Pancreas (tissue), 10 donors: Measurements from ENCODE around the gene C8A. TPM values are rescaled to one million over a fixed set of nuclear protein-coding genes. Genes with fewer than 3 reads are reported as not detected.
A peak's percentile ranks its signal among the peaks of the same experiment; 100 is the strongest.

Experiments
- ATAC-seq, 4 donors: fragments of 200-7000 bp; cut with Tn5 transposase; one replicate each; pipeline versions ENCODE4 v1.8.0 to v1.9.1; 2020; ENCODE audit warnings: mild to moderate bottlenecking in 4 of 4, moderate library complexity in 4 of 4
- DNase-seq, 6 donors: peaks; one replicate each; pipeline ENCODE4 v3.0.0-alpha.2; 2020
- FAIRE-seq: peaks from 2 replicates; lab custom pipeline; 2012; peaks lifted over from hg19 to GRCh38; lab: Jason Lieb, UNC
- H3K27ac ChIP-seq, 4 donors: fragments of 200-600 bp; sonication (generic); 1 replicate in 3 of 4; 2 replicates in 1 of 4; pipeline versions ENCODE4 v1.5.0 to v1.8.0; 2020
- H3K27me3 ChIP-seq, 4 donors: fragments of 200-600 bp; one replicate each; pipeline ENCODE4 v1.8.0; 2021
- H3K36me3 ChIP-seq, 3 donors: fragments of 200-600 bp; sonication (generic) in 1 of 3; one replicate each; pipeline versions ENCODE4 v1.5.0 to v1.8.0; 2020 to 2021
- H3K4me1 ChIP-seq, 3 donors: fragments of 200-600 bp; one replicate each; pipeline ENCODE4 v1.8.0; 2021
- H3K4me3 ChIP-seq, 4 donors: fragments of 200-600 bp; sonication (generic) in 2 of 4; one replicate each; pipeline versions ENCODE4 v1.5.0 to v1.8.0; 2020 to 2021
- H3K9me3 ChIP-seq, 4 donors: fragments of 200-600 bp; one replicate each; pipeline ENCODE4 v1.8.0; 2021
- CTCF ChIP-seq, 4 donors: fragments of 200-600 bp; sonication (generic) in 3 of 4; IDR thresholded peaks; one replicate each; pipeline versions ENCODE4 v1.5.0 to v1.8.0; 2021; ENCODE audit warnings: antibody characterized with exemption in 4 of 4
- WGBS, 2 donors: extraction: QIAGEN DNeasy Blood & Tissue Kit; methylation state at CpG; one replicate each; pipeline ENCODE4 v1.1.7; 2013; 5-methylcytosine and 5-hydroxymethylcytosine counted together
- intact Hi-C, 3 donors: fragments of 100-400 bp; cut with DNase I; formaldehyde crosslinking; loops; one replicate each; pipeline versions ENCODE4 v1.11.1 to v1.14.2; 2022
- polyA plus RNA-seq, 2 donors: library from polyadenylated mRNA; stranded (reverse); fragments of 200-250 nt; gene quantifications; one replicate each; pipeline ENCODE4 v1.2.3, GENCODE V29; 2013
- total RNA-seq, 6 donors: library from RNA; stranded (reverse); fragmentation: NEBNext Ultra II Directional in 4 of 6; extraction: Animal tissue kit (Norgen Biotek cat#: 25700) in 4 of 6; gene quantifications; one replicate each; pipeline versions ENCODE4 v1.2.1 to v1.2.4, GENCODE V29; 2021 to 2023
- donor health status: healthy with polysubstance abuse.
- donor health status: DM: no; HTN: no; CAD: no; lungs with moderate emphysema.
- donor health status: DM: no; HTN: no; CAD: no.
- donor health status: control.
- donor health status: control.
- donor health status: Bipolar disorder and iron deficiency.
- donor health status: DM: yes; HTN: yes; CAD: no.
- donor health status: DM: no; HTN: no; CAD: no.
- donor health status: DM: no; HTN: no; CAD: no.
- donor health status: DM: yes; HTN: yes; CAD: no.

C8A gene
- total RNA-seq (under 1 TPM in 4 of 6 donors, not detected in 2; 0.08 to 0.38 (median 0.11) TPM), polyA plus RNA-seq (not detected)

- FAIRE-seq (no peak), ATAC-seq (peak; percentile 79 to 98 (median 89)), DNase-seq (no peak)
- Histone ChIP-seq H3K9me3 (no peaks in the 10 kb centered on the region), H3K27ac (peak within 1 kb of the TSS in 1 of 4 donors; percentile 5), H3K27me3 (no peaks in the 10 kb centered on the region), H3K36me3 (no peaks in the 10 kb centered on the region), H3K4me3 (no peak within 1 kb of the TSS), H3K4me1 (peaks cover 0 to 30% (median 22%) of the 10 kb centered on the region in 3 donors)
- no peak for TF ChIP-seq CTCF (IDR thresholded peaks at IDR 0.05)
- intact Hi-C loops: no loop called here
- 10% methylated on average over 3 of the region's 3 CpGs for WGBS, 2 donors
These were observed at the start of gene C8A for GRCh38 chr1:56854521-56855099. Gene C8A, plus strand, starts transcription at chr1:56854797. Its CDS starts 105 bp downstream, at chr1:56854902.

GRCh38 chr1:56806804-56807203, 47.8 kb upstream of the C8A start:
- no peaks in the 10 kb centered on the region for H3K9me3 ChIP-seq
- H3K27me3 ChIP-seq: no peaks in the 10 kb centered on the region
- peaks cover 0 to 11% (median 0%) of the 10 kb centered on the region in 3 donors for H3K4me1 ChIP-seq
- no peak overlapping the region for H3K27ac ChIP-seq
- DNase-seq (no peak), FAIRE-seq (no peak), ATAC-seq (no peak)
- H3K4me3 ChIP-seq: no peak overlapping the region
- no peaks in the 10 kb centered on the region for H3K36me3 ChIP-seq
- 62% methylated on average over 3 of the region's 3 CpGs for WGBS, 2 donors
- no peak for TF ChIP-seq CTCF (IDR thresholded peaks at IDR 0.05)
- intact Hi-C loops: no loop called here

- DNase-seq (no peak), ATAC-seq (no peak), FAIRE-seq (no peak)
- H3K27me3 ChIP-seq: no peaks in the 10 kb centered on the region
- intact Hi-C loops: no loop called here
- no peak for TF ChIP-seq CTCF (IDR thresholded peaks at IDR 0.05)
- no peak overlapping the region for H3K4me3 ChIP-seq
- H3K27ac ChIP-seq: no peak overlapping the region
- no peaks in the 10 kb centered on the region for H3K9me3 ChIP-seq
- H3K36me3 ChIP-seq: no peaks in the 10 kb centered on the region
- peaks cover 0 to 11% (median 0%) of the 10 kb centered on the region in 3 donors for H3K4me1 ChIP-seq
- WGBS, 2 donors: 80 to 87% methylated on average over 1 of the region's 1 CpG
These were observed 46.2 kb upstream of the C8A start for GRCh38 chr1:56808410-56808809.

DNA sequence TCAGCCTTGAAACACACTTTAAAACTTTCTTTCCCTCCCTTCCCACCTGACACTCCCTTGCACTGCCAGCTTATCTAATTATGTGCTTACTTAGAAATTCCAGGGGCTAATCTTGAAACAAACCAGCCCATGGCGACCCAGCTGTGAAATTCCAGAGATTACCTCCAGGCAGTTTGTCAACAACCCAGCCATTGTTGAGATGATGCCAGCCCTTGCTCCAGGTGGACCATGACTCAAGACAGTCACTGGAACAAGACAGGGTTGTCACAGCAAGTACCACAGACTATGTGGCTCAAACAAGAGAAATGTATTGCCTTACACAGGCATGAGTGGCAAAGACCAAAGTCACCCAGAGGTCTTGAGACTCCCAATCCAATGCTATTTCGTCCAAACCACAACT, 43.3 kb upstream of the C8A start:
- TF ChIP-seq CTCF (IDR thresholded peaks at IDR 0.05): no peak
- no peaks in the 10 kb centered on the region for H3K9me3 ChIP-seq
- H3K4me3 ChIP-seq: no peak overlapping the region
- FAIRE-seq (no peak), ATAC-seq (peak; percentile 80 to 94 (median 86)), DNase-seq (peak in 4 of 6 donors; percentile 56 to 78 (median 62))
- no peak overlapping the region for H3K27ac ChIP-seq
- 16 to 27% methylated on average over 2 of the region's 2 CpGs for WGBS, 2 donors
- peaks cover 0 to 11% (median 0%) of the 10 kb centered on the region in 3 donors for H3K4me1 ChIP-seq
- H3K36me3 ChIP-seq: no peaks in the 10 kb centered on the region
- intact Hi-C loops: no loop called here
- no peaks in the 10 kb centered on the region for H3K27me3 ChIP-seq

- H3K27me3 ChIP-seq: no peaks in the 10 kb centered on the region
- TF ChIP-seq CTCF (IDR thresholded peaks at IDR 0.05): no peak
- no peak overlapping the region for H3K4me3 ChIP-seq
- WGBS, 2 donors: 91 to 94% methylated on average over 2 of the region's 2 CpGs
- DNase-seq: no peak
- no peak for ATAC-seq
- H3K36me3 ChIP-seq: no peaks in the 10 kb centered on the region
- no peak overlapping the region for H3K27ac ChIP-seq
- no peak for FAIRE-seq
- peaks cover 0 to 17% (median 6%) of the 10 kb centered on the region in 3 donors for H3K4me1 ChIP-seq
- H3K9me3 ChIP-seq: no peaks in the 10 kb centered on the region
- intact Hi-C loops: no loop called here
These were observed 40.4 kb upstream of the C8A start for GRCh38 chr1:56814205-56814604.
